HG02938 (cell line): ENCODE data around the gene RIOK2.
"Not testable (repeated sequence)": the region's sequence is repeated elsewhere in the genome, so short reads cannot be mapped to it uniquely, and the experiment has no call there.

Experiments
- ATAC-seq: cut with Tn5 transposase; IDR thresholded peaks from one replicate; pipeline ENCODE4 v1.9.1; 2021; ENCODE audit warnings: mild to moderate bottlenecking, moderate library complexity; ENCODE audit not compliant: unreplicated experiment

Gene RIOK2

GRCh38 chr5:97171703-97172102 is 11.3 kb downstream of the RIOK2 start:
- ATAC-seq: no peak

DNA sequence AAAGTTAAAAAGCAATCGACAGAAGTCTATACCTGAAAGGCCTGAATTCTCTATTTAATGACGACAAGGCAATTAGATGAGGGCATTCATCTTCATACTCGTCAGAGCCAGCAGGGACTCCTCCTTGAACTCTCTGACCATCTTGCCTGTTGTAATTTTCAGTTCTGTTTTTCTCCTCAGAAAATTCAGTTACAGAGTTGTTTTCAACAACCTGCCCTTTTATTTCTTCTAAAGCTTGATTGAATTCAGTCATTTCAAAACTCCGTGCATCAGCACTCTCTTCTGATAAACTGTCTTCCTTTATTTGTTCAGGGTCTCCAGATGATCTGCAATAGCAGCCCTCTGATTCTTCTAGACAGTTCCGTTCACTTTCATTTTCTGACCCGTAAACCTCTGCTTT is 15.6 kb downstream of the RIOK2 start:
- peak; percentile 81 for ATAC-seq

DNA sequence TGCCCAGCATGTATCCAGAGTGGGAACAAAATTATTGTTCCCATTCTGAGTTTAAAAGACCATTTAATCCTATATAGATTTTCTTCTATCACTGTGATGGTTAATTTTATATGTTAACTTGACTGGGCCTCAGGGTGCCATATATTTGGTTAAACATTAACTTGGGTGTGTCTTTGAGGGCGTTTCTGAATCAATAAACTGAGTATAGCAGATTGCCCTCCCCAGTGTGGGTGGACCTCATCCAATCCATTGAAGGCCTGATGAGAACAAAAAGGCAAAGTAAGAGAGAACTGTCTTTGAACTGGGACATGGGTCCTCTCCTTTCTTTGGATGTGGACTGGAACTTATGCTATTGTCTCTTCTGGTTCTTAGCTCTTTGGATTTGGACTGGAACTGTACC is 17.3 kb downstream of the RIOK2 start:
- ATAC-seq: no peak

DNA sequence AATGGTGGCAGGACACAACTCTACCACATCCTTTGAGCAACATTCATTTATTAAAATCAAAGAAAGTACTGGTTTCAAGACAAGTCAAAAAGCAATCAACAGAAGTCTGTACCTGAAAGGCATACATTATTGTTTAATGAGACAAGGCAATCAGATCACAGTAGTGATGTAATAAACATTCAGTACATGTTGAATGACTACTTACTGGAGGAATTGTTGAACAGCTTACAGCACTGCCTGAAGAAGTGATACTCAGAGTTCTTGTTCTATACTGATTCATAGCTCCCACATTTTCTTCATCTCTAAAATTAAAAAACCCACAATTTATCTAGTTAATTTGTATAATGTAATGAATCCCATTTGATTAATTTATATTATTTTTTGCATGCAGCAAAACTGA is 18.2 kb downstream of the RIOK2 start:
- no peak for ATAC-seq

GRCh38 chr5:97163790-97164285 is 19.2 kb downstream of the RIOK2 start:
- no peak for ATAC-seq

- no peak for ATAC-seq
Measured at GRCh38 chr5:97163360-97163764, 19.7 kb downstream of the RIOK2 start.

DNA sequence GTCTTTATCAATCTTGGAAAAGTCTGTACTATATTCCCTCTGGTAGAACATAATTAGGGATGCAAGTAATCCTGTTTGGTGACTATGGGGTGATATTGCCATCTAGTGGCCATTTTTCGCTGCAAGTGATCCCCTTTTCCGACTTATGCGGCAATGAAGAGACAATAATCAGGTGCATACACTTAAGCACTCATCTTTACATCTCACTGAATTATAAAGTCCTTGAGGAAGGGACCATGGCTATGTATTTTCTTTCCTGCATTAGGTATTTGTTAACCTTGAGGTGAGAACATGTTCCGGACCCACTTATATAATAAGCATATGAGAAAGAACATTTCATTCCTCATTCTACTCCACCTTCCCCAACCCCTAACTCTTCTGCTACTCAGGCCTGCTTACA is 21.0 kb downstream of the RIOK2 start:
- no peak for ATAC-seq

GRCh38 chr5:97157689-97158088 is 25.4 kb downstream of the RIOK2 start:
- no peak for ATAC-seq

DNA sequence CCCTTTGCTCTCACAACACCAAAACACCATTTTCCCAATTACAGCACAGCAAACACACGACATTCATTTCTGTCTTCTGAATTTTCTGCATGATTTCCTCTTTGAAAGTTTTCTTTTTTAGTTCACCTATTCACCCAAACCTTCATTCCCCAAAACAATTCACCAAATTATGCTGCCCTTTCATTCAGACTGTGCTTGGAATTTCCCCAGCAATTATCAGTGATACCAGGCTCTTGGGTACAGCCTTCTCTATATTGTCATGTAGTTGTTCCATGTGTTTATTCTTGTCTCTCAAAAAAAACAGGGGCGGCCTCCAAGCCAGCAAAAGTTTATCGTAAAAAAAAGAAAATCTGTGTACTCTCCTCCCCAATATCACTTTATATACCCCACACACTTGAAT is 31.7 kb downstream of the RIOK2 start:
- ATAC-seq: no peak

GRCh38 chr5:97150401-97150800 is 32.6 kb downstream of the RIOK2 start:
- ATAC-seq: no peak

GRCh38 chr5:97149709-97150108 is 33.3 kb downstream of the RIOK2 start:
- ATAC-seq: no peak

DNA sequence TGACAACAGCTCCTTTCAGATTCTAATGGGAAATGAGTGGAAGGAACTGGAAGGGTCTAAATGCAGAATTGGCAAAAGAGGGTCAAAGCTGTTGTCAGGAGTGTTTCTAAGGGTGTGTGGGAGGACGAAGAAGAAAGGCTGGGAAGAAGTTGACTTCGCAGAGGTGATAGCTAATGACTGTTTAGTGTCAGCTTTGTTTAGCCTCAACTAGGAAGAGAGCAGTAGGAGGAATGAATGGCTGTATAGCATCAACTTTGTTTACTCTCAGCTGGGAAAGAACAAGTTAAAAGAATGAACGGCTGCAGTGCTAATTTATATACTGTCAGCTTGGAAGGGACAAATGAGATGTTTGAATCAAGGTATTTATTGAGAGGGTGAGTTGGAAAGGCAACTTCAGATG is 34.8 kb downstream of the RIOK2 start:
- no peak for ATAC-seq

DNA sequence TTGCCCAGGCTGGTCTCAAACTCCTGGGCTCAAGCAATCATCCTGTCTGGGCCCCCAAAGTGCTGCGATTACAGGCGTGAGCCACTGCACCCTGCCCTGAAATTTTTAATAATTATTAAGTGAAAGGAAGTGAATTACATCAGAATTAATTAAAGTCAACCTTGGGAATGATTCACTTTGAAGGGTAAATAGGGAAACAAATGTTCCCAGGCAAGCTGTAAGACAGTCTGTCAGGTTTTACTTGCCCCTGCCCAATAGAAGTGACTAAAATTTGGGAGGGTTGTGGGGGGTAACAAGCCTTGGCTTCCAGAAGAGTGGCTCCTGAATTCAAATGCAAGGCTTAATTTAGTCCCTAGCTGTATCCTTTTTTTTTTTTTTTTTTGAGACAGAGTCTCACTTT is 39.3 kb downstream of the RIOK2 start:
- ATAC-seq: no peak

- ATAC-seq: peak; percentile 67
Measured at GRCh38 chr5:97142521-97143254, 40.4 kb downstream of the RIOK2 start, which contains the start of gene LIX1. Gene LIX1 (minus strand): TSS chr5:97142611. CDS start chr5:97142576, 35 bp downstream.

DNA sequence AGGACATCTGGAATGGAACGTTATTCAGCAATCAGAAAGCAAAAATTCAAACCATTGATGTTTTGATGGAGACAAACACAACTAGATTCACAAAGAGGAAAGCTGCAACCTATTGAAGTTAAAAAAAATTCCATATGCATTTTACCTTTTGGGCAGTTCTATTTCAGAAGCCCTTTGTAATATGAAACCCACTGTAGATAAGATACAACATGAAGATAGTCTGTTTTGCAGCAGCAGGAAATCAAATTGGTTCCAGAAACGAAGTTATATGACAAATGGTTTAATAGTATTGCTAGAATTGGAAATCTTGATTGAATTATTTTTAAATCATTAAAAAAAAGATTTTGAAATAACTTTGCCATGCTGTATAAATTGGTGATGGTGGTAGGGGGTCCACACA is 41.5 kb downstream of the RIOK2 start:
- ATAC-seq: no peak

DNA sequence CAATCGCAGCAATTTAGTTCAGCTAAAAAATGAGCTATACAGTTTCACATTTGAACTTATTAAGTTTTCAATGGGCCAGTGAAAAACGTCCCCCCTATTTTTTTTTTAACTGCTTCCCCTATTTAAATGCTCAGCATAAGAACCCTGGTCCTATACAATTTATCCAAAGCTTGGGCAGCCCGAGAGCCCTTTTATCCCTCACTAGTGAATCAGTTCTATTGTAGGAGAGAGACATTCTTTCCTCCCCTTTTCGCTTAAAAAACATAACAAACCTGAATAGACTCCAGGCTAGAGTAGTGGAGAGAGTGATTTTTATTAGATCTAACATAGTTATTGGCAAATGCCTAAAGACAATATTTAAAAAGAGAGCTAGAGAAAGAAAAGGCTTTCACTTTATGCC is 42.0 kb downstream of the RIOK2 start:
- no peak for ATAC-seq

DNA sequence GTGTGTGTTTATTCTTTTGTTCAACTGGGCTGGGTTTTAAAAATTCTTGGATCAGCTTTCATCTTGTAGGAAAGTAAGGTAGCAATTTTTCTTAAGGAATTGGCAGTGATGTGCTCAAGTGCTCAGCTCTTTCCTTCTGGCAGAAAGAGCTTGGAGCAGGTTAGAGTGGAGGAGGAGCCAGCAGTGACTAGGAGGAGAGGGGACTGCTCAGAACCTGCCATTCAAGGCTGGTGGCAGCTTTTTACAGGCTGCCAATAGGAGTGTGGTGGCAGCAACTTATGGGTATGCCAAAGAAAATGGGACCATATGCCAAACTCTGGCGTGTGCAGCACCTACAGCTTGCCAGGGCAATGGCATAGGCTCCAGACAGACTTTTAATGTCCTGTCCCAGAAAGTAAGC is 42.8 kb downstream of the RIOK2 start:
- ATAC-seq: not testable (repeated sequence)

DNA sequence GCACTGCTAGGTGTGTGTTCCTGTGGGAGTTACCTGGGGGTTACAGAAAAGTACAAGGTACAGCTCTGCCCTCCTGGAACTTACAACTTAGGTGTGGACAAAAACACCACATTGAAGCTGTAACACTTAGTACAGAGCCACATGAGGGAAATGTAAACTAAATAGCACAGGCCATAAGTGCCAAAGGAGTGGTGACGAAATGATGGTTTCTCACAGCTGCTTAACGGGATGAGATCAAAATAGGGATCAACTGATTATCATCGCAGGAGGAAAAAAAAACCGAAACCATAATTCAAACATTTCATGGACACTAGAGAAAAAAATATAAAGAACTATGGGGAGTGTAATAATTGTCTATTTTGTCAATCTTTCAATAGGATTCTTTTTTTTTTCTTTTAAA is 46.6 kb downstream of the RIOK2 start:
- no peak for ATAC-seq

DNA sequence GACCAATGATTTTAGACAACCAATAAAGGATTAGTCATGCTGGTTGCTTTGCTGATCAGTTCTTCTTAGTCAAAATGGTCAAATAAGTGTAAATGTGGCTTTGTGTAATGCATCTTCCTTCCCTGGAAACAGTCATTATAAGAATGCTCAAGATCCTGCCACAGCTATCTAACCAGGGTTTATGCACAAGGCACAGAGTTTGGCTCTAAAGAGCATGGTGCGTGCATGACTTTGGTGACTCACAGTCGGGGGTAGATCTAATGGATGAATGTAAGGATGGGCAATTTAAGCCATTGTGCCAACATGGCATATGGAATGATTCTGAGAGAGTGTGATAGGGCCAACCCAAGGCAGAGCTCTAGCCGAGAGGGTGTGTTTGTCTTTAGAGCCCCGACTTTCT is 47.2 kb downstream of the RIOK2 start:
- no peak for ATAC-seq

DNA sequence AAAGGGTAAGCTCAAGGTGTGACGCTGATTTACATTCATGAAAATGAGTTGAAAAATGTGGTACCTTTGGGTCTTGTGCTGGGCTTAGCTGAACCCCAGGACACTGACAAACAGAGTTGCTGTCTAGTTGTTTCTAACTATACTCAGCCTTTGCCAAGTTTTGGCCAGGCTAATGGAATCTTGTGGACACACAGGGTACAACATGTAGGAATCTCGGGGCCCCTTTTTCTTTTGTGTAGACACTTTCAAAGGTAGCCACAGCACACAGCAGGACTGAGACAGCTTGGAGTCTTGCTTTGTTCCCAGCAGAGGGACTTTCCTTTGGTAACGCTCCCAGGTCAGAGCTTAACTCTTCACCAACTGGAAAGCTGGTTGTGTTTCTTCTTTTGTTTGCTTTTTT is 48.4 kb downstream of the RIOK2 start:
- ATAC-seq: no peak

- no peak for ATAC-seq
Measured at GRCh38 chr5:97133101-97133500, 49.9 kb downstream of the RIOK2 start.

DNA sequence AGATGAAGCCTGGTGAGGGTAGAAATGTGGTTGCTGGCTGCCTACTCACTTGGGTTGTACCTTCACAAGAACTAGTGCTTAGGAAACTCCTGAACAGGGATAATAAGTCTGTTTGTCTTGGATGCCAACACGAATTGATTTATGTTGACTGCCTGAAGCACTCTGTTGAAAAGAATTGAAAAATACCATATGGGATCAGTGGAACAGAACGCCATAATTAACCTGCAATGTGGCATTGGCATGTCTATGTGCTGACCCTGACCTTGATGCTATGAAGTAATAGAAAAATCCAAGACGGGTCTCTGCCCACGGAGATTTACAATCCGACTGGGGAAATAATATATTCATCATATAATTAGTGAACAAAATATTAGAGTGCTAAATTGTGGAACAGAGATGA is 51.1 kb downstream of the RIOK2 start:
- ATAC-seq: no peak

DNA sequence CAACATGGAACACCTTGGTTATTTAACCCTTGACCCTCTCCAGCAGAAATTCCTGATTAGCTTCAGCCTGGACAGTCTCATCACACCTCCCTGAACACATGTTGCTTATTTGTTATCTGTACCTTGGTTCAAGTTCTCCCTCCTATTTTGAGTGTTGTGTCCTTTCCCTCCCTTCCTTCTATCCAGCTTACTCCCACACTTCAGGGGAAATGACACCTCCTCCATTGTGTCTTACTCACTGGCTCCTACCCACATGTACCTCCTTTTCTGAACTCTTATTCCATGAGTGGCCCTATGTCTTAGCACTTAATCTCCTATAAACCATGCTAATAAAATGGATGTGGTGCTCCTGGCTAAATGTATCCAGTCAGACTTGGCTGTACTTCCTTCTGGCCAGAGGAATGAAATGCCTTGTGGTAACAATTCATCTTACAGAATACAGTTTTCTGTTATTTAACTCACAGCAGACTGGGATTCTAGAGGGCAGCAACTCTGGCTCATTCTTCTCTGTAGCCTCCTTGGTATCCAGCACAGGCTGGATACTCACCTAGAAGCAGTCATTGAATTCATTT is 51.8 kb downstream of the RIOK2 start:
- ATAC-seq: no peak
